Peyer's patch (tissue), 4 donors: ENCODE data around the gene DOHH. TPM values are rescaled to one million over a fixed set of nuclear protein-coding genes. Genes with fewer than 3 reads are reported as not detected.

Experiments used
- DNase-seq, 3 donors: peaks; one replicate each; pipeline ENCODE4 v3.0.0-alpha.2; 2017 to 2019
- H3K27ac ChIP-seq, 4 donors: fragments of 200-600 bp; sonication (generic); one replicate each; pipeline ENCODE4 v1.5.1; 2016 to 2019
- H3K27me3 ChIP-seq, 2 donors: fragments of 200-600 bp; sonication (generic); one replicate each; pipeline ENCODE4 v1.5.1; 2019
- H3K36me3 ChIP-seq, 3 donors: fragments of 200-600 bp; sonication (generic); one replicate each; pipeline ENCODE4 v1.5.1; 2016 to 2019
- H3K4me1 ChIP-seq, 4 donors: fragments of 200-600 bp; sonication (generic); one replicate each; pipeline ENCODE4 v1.5.1; 2016 to 2019
- H3K4me3 ChIP-seq, 4 donors: fragments of 200-600 bp; sonication (generic); 1 replicate in 3 of 4; 2 replicates in 1 of 4; pipeline ENCODE4 v1.5.1; 2016 to 2019; ENCODE audit warnings: mild to moderate bottlenecking in 1 of 4
- H3K9me3 ChIP-seq, 4 donors: fragments of 200-600 bp; sonication (generic); one replicate each; pipeline ENCODE4 v1.5.1; 2016 to 2019; ENCODE audit warnings: mild to moderate bottlenecking in 1 of 4
- CTCF ChIP-seq, 6 experiments: fragments of 450-650 bp in 4 of 6; fragments of 200-600 bp in 2 of 6; sonication (generic) in 1 of 6; IDR thresholded peaks; one replicate each; pipeline ENCODE4 v1.5.1; 2017 to 2019; ENCODE audit warnings: antibody characterized with exemption in 6 of 6, mild to moderate bottlenecking in 3 of 6, moderate library complexity in 1 of 6
- POLR2A ChIP-seq, 2 donors: fragments of 450-650 bp; IDR thresholded peaks; one replicate each; pipeline ENCODE4 v1.5.1; 2017; ENCODE audit warnings: antibody characterized with exemption in 2 of 2, mild to moderate bottlenecking in 2 of 2, moderate library complexity in 2 of 2
- total RNA-seq, 4 donors: library from RNA; depleted of rRNA; stranded (reverse); fragments of >200 nt; gene quantifications; one replicate each; pipeline ENCODE4 v1.1.0, GENCODE V29; 2016

The DOHH gene
- total RNA-seq, 4 donors from 2014 or later: 5.6 to 10.2 (median 9.5) TPM

DNA sequence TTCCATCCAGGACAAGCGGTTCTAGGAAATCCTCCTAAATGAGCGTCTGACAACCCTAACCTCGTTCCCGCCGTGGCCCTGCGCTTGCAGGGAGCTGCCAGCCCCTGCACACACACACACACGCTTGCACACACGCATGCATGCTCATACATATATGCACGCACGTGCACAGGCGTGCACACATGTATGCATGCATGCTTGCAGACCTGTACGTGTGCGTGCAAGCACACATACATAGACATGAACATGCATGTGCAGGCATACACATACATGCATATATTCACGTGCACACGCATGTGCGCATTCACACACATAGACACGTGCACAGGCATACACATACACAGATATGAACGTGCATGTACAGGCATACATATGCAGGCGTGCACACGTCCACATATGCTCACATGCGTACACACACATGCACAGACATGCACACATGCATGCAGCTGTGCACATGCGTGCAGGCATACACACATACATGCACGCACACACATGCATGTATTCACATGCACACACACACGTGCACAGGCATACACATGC is 55.7 kb downstream of the DOHH start:
- Histone ChIP-seq H3K4me3 (no peak overlapping the region), H3K27me3 (no peaks in the 10 kb centered on the region), H3K27ac (peak overlapping the region in 1 of 4 donors; percentile 5), H3K9me3 (no peaks in the 10 kb centered on the region), H3K4me1 (peaks cover 0 to 24% (median 0%) of the 10 kb centered on the region in 4 donors), H3K36me3 (peaks cover 0 to 49% (median 0%) of the 10 kb centered on the region in 3 donors)
- no peak for DNase-seq
- TF ChIP-seq CTCF (IDR thresholded peaks at IDR 0.05) (no peak), POLR2A (IDR thresholded peaks at IDR 0.05) (no peak)

GRCh38 chr19:3443840-3444694 is 56.4 kb downstream of the DOHH start:
- Histone ChIP-seq H3K4me1 (peaks cover 0 to 24% (median 0%) of the 10 kb centered on the region in 4 donors), H3K4me3 (no peak overlapping the region), H3K27me3 (no peaks in the 10 kb centered on the region), H3K9me3 (no peaks in the 10 kb centered on the region), H3K27ac (peak overlapping the region in 2 of 4 donors; percentile 5 to 14), H3K36me3 (peaks cover 0 to 42% (median 0%) of the 10 kb centered on the region in 3 donors)
- no peak for DNase-seq
- no peak for TF ChIP-seq POLR2A (IDR thresholded peaks at IDR 0.05)
- no peak for TF ChIP-seq CTCF (IDR thresholded peaks at IDR 0.05)

GRCh38 chr19:3442487-3443071 is 57.9 kb downstream of the DOHH start:
- Histone ChIP-seq H3K36me3 (peaks cover 0 to 45% (median 0%) of the 10 kb centered on the region in 3 donors), H3K4me1 (peaks cover 0 to 24% (median 0%) of the 10 kb centered on the region in 4 donors)
- no peak for TF ChIP-seq CTCF (IDR thresholded peaks at IDR 0.05)
- no peak for TF ChIP-seq POLR2A (IDR thresholded peaks at IDR 0.05)

GRCh38 chr19:3441986-3442329 is 58.5 kb downstream of the DOHH start:
- H3K4me3 ChIP-seq: no peak overlapping the region
- no peak for TF ChIP-seq POLR2A (IDR thresholded peaks at IDR 0.05)
- TF ChIP-seq CTCF (IDR thresholded peaks at IDR 0.05): no peak
- H3K27ac ChIP-seq: no peak overlapping the region
- H3K36me3 ChIP-seq: peaks cover 0 to 45% (median 0%) of the 10 kb centered on the region in 3 donors
- DNase-seq: no peak
- H3K9me3 ChIP-seq: no peaks in the 10 kb centered on the region
- H3K4me1 ChIP-seq: peaks cover 0 to 24% (median 0%) of the 10 kb centered on the region in 4 donors
- H3K27me3 ChIP-seq: no peaks in the 10 kb centered on the region

More at GRCh38 chr19:3442487-3443071, 57.9 kb downstream of the DOHH start:
- Histone ChIP-seq H3K4me3 (no peak overlapping the region), H3K9me3 (no peaks in the 10 kb centered on the region), H3K27ac (no peak overlapping the region), H3K27me3 (no peaks in the 10 kb centered on the region)
- no peak for DNase-seq

DNA sequence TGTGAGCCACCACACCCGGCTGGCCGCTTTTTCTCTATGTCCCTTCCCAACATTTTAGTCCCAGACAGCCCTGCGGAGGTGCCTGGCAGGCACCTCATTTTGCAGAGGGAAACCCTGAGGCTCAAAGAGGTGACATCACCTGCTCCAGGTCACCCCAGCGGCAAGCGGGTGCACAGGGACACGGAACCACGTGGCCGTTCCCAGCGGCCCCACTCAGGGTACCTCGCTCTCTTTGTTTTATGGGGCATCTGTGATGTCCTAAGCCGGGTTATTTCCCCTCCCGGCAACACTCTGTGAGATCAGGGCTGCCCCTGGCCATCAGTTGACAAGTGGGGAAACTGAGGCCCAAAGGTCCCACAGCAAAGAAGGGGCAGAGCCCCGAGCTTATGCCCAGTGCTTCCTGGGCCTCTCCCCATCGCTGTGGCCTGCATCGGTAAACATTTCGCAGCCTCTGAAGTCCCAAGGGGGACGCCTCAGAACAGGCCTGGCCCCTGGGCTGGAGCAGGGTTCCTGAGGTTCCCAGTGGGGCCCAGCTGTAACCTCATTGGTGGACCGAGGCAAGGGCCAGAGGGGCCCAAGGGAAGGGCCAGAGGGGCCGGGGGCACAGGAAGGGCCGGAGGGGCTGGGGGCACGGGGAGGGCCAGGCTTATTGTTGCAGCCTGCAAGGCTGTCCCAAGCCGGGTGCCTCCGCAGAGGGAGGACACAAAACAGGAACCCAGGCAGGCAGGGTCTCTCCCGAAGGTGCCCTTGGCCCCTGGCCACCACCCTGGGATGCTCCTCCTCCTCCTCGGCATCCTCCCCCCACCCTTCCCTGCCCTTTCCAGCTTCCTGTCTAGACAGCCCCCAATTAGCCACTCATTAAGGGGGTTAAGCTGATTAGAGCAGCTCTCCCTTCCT is 59.1 kb downstream of the DOHH start:
- H3K27ac ChIP-seq: no peak overlapping the region
- H3K27me3 ChIP-seq: no peaks in the 10 kb centered on the region
- no peaks in the 10 kb centered on the region for H3K9me3 ChIP-seq
- DNase-seq: no peak
- no peak for TF ChIP-seq CTCF (IDR thresholded peaks at IDR 0.05)
- H3K4me1 ChIP-seq: peaks cover 0 to 24% (median 0%) of the 10 kb centered on the region in 4 donors
- peaks cover 0 to 48% (median 0%) of the 10 kb centered on the region in 3 donors for H3K36me3 ChIP-seq
- no peak overlapping the region for H3K4me3 ChIP-seq
